ENCODE measurements around the gene CRAMP1. TPM values are rescaled to one million over a fixed set of nuclear protein-coding genes. Genes with fewer than 3 reads are reported as not detected.

CRAMP1 gene
- total and polyA plus RNA-seq, 12 donors: 3.2 to 13.8 (median 10.5) TPM

DNA sequence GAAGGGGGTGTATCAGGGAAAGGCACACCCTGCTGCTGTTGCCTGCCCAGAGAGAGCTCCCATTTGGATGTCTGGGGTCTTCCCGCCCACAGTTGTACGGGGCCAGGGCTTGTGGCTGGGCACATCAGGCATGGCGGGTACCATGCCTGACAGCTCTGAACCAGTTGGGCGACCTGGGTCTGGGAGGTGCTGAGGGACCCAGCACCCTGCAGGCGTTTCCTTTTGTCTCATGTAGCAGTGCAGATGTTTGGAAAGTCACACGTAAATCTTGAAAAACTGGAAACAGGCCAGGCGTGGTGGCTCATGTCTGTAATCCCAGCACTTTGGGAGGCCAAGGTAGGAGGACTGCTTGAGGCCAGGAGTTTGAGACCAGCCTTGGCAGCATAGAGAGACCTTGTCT is 57.5 kb downstream of the CRAMP1 start:
- TF ChIP-seq, protein P1, sequence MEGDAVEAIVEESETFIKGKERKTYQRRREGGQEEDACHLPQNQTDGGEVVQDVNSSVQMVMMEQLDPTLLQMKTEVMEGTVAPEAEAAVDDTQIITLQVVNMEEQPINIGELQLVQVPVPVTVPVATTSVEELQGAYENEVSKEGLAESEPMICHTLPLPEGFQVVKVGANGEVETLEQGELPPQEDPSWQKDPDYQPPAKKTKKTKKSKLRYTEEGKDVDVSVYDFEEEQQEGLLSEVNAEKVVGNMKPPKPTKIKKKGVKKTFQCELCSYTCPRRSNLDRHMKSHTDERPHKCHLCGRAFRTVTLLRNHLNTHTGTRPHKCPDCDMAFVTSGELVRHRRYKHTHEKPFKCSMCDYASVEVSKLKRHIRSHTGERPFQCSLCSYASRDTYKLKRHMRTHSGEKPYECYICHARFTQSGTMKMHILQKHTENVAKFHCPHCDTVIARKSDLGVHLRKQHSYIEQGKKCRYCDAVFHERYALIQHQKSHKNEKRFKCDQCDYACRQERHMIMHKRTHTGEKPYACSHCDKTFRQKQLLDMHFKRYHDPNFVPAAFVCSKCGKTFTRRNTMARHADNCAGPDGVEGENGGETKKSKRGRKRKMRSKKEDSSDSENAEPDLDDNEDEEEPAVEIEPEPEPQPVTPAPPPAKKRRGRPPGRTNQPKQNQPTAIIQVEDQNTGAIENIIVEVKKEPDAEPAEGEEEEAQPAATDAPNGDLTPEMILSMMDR (IDR thresholded peaks at IDR 0.05): no peak
- DNase-seq (no peak), ATAC-seq (no peak)
- Histone ChIP-seq H3K4me3 (no peak overlapping the region), H3K9me3 (no peaks in the 10 kb centered on the region), H3K27me3 (no peaks in the 10 kb centered on the region), H3K36me3 (peaks cover 10 to 98% (median 86%) of the 10 kb centered on the region in 9 donors), H3K27ac (no peak overlapping the region), H3K4me1 (no peaks in the 10 kb centered on the region)
- 94% methylated on average over 7 of the region's 7 CpGs for WGBS, 2 donors
- intact Hi-C loops (cut with DNase I): no loop called here

DNA sequence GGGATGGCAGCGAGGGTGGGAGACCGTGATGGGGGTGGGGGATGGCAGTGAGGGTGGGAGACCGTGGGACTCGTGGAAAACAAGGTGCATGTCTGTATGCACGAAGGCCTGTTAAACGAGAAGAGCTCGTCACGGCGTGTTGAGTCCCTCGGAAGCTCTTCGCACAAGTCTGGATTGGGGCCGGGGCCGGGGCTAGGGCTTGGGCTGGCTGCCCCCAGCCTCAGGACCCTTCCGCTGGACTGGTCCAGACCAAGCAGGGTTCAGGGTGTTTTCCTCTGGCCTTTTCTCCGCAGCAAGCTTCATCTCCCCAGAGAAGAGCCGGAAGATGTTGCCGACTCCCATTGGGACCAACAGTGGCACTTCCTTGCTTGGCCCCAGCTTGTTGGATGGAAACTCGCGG is 58.2 kb downstream of the CRAMP1 start:
- no peaks in the 10 kb centered on the region for H3K4me1 ChIP-seq
- H3K27ac ChIP-seq: no peak overlapping the region
- H3K4me3 ChIP-seq: no peak overlapping the region
- ATAC-seq (no peak), DNase-seq (no peak)
- H3K36me3 ChIP-seq: peaks cover 10 to 98% (median 85%) of the 10 kb centered on the region in 9 donors
- H3K9me3 ChIP-seq: no peaks in the 10 kb centered on the region
- 96 to 97% methylated on average over 19 of the region's 19 CpGs for WGBS, 2 donors
- TF ChIP-seq, protein P1 (IDR thresholded peaks at IDR 0.05): no peak
- no peaks in the 10 kb centered on the region for H3K27me3 ChIP-seq
- intact Hi-C loops (cut with DNase I): no loop called here

DNA sequence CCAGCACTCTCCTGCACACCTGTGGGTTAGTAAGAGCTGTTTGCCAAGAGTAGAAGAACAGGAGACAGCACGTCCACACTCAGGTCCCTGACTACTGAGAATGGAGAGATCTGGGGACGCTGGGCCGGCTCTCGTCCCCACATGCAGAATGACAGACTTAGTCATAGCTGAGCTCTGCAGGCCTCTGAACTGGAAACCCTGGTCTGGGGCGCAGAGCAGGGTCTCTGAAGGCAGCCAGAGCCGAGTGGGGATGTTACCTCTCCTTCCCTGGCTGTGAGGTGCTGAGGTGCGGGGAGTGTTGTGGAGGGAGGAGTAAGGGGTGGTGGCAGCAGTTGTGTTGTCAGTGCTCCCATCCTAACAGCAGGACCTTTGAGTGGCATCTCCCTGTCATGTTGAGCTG is 58.7 kb downstream of the CRAMP1 start:
- H3K4me1 ChIP-seq: no peaks in the 10 kb centered on the region
- TF ChIP-seq, protein P1 (IDR thresholded peaks at IDR 0.05): no peak
- H3K27ac ChIP-seq: no peak overlapping the region
- peaks cover 10 to 98% (median 82%) of the 10 kb centered on the region in 9 donors for H3K36me3 ChIP-seq
- H3K4me3 ChIP-seq: no peak overlapping the region
- H3K27me3 ChIP-seq: no peaks in the 10 kb centered on the region
- DNase-seq (no peak), ATAC-seq (no peak)
- 97 to 98% methylated on average over 7 of the region's 7 CpGs for WGBS, 2 donors
- intact Hi-C loops (cut with DNase I): no loop called here
- no peaks in the 10 kb centered on the region for H3K9me3 ChIP-seq

DNA sequence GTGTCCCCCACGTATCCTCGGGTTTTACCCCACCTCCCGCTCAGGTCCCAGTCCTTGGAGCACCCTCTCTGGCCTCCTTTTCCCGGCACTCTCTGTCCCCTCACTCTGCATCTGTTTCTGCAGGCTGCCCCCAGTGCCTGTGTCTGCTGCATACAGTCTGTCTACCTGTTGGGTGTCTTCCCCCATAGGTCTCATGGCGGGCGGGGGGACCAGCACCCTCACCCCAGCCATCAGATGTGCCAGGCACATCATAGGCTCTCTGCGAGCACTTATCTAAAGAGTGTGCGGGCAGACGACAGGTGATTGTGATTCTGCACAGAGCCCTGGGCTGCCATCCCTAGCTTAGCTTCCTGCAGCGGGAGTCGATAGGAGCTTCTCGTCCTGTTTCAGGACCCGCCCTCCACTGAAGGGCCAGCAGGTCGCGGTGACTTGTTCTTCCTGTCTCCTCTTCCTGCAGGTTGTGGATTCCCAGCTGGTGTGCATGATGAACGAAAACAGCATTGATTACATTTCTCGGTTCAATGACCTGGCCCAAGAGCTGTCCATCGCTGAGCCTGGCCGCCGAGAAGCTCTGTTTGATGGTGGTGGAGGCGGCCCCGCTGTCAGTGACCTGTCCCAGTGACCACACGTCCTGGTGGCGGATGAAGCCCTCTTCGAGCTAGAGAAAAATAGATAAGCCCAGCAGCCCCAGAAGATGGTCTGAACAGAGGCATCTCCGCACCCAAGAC is 61.4 kb downstream of the CRAMP1 start:
- H3K27me3 ChIP-seq: no peaks in the 10 kb centered on the region
- H3K4me3 ChIP-seq: no peak overlapping the region
- WGBS, 2 donors: 79 to 81% methylated on average over 26 of the region's 26 CpGs
- peaks cover 0 to 77% (median 56%) of the 10 kb centered on the region in 9 donors for H3K36me3 ChIP-seq
- ATAC-seq: no peak
- intact Hi-C loops (cut with DNase I): no loop called here
- TF ChIP-seq, protein P1 (IDR thresholded peaks at IDR 0.05): no peak
- DNase-seq: no peak
- H3K27ac ChIP-seq: no peak overlapping the region
- peaks cover 0 to 7% (median 0%) of the 10 kb centered on the region in 9 donors for H3K4me1 ChIP-seq
- H3K9me3 ChIP-seq: no peaks in the 10 kb centered on the region

All from heart right ventricle (tissue), 16 donors.